Liver (tissue), 3 donors: ENCODE results near the gene KLF11.

ENCODE experiments used
- GABPA ChIP-seq, 2 donors: IDR thresholded peaks in 1 of 2; conservative IDR thresholded peaks in 1 of 2; 2 replicates each; pipeline ENCODE4 v1.6.1; 2016; ENCODE audit warnings: antibody characterized with exemption in 2 of 2, mild to moderate bottlenecking in 1 of 2, moderate library complexity in 1 of 2
- SP1 ChIP-seq: IDR thresholded peaks from 2 replicates; pipeline ENCODE4 v1.6.1; 2018; ENCODE audit warnings: antibody characterized with exemption, mild to moderate bottlenecking
- TF ChIP-seq, protein P1 (sequence below): IDR thresholded peaks from 2 replicates; pipeline ENCODE4 v1.6.1; 2016; ENCODE audit warnings: antibody characterized with exemption
- TF ChIP-seq, protein P2 (sequence below): fragments of 150-350 bp; IDR thresholded peaks from 2 replicates; pipeline ENCODE4 v1.5.1; 2017; ENCODE audit warnings: improper control_type of control experiment, low read depth, low read length; ENCODE audit not compliant: missing input control
- donor health status: healthy.
- donor health status: healthy.

- TF ChIP-seq SP1, result no peak
- no peak for TF ChIP-seq GABPA (IDR thresholded peaks at IDR 0.05 in 1 of 2, conservative IDR thresholded peaks at IDR 0.05 in 1 of 2)
- TF ChIP-seq, protein P1, sequence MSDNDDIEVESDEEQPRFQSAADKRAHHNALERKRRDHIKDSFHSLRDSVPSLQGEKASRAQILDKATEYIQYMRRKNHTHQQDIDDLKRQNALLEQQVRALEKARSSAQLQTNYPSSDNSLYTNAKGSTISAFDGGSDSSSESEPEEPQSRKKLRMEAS, result no peak
- TF ChIP-seq, protein P2, sequence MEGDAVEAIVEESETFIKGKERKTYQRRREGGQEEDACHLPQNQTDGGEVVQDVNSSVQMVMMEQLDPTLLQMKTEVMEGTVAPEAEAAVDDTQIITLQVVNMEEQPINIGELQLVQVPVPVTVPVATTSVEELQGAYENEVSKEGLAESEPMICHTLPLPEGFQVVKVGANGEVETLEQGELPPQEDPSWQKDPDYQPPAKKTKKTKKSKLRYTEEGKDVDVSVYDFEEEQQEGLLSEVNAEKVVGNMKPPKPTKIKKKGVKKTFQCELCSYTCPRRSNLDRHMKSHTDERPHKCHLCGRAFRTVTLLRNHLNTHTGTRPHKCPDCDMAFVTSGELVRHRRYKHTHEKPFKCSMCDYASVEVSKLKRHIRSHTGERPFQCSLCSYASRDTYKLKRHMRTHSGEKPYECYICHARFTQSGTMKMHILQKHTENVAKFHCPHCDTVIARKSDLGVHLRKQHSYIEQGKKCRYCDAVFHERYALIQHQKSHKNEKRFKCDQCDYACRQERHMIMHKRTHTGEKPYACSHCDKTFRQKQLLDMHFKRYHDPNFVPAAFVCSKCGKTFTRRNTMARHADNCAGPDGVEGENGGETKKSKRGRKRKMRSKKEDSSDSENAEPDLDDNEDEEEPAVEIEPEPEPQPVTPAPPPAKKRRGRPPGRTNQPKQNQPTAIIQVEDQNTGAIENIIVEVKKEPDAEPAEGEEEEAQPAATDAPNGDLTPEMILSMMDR, result no peak
These were observed 39.7 kb downstream of the KLF11 start for GRCh38 chr2:10083046-10083445.
